CD4-positive, alpha-beta memory T cell (primary cell): ENCODE data around the gene CBLN1. TPM values are rescaled to one million over a fixed set of nuclear protein-coding genes. Genes with fewer than 3 reads are reported as not detected.
"Not testable (repeated sequence)": the region's sequence is repeated elsewhere in the genome, so short reads cannot be mapped to it uniquely, and the experiment has no call there.

Source experiments
- CTCF ChIA-PET: fragments of 350-600 bp; sonication (Branson Sonifier 250); formaldehyde crosslinking; loops from one replicate; lab custom pipeline; 2021; ENCODE audit warnings: inconsistent platforms; ENCODE audit not compliant: partially characterized antibody; lab: Charles Lee
- POLR2A ChIA-PET: fragments of 350-600 bp; sonication (Branson Sonifier 250); formaldehyde crosslinking; loops from one replicate; lab custom pipeline; 2021; ENCODE audit not compliant: partially characterized antibody; lab: Charles Lee
- DNase-seq, 5 donors: peaks; one replicate each; pipeline versions ENCODE4 v3.0.0 to v3.0.0-alpha.2; 2020 to 2022; ENCODE audit warnings: mixed read lengths in 1 of 5
- H3K27ac ChIP-seq: one replicate; pipeline ENCODE4 v1.7.0; 2013; ENCODE audit warnings: low read depth, low read length
- H3K27me3 ChIP-seq: 2 replicates; pipeline ENCODE4 v1.7.0; 2013; ENCODE audit warnings: mild to moderate bottlenecking, low read length, moderate library complexity; ENCODE audit not compliant: insufficient read depth
- H3K36me3 ChIP-seq: 2 replicates; pipeline ENCODE4 v1.7.0; 2013; ENCODE audit warnings: mild to moderate bottlenecking, low read length, moderate library complexity; ENCODE audit not compliant: insufficient read depth
- H3K4me1 ChIP-seq: 2 replicates; pipeline ENCODE4 v1.7.0; 2013; ENCODE audit warnings: mild to moderate bottlenecking, low read length, moderate library complexity; ENCODE audit not compliant: insufficient read depth
- H3K4me3 ChIP-seq, 2 donors: one replicate each; pipeline ENCODE4 v1.7.0; 2013; ENCODE audit warnings: low read length in 2 of 2, mild to moderate bottlenecking in 1 of 2
- H3K9me3 ChIP-seq, 2 donors: one replicate each; pipeline ENCODE4 v1.7.0; 2013; ENCODE audit warnings: low read length in 2 of 2, control low read depth in 1 of 2; ENCODE audit not compliant: control insufficient read depth in 1 of 2
- H3K27ac Mint-ChIP-seq, 7 donors: one replicate each; pipeline ENCODE4 v1.8.0; 2020 to 2021; ENCODE audit warnings: mixed read lengths in 7 of 7, mild to moderate bottlenecking in 6 of 7, inconsistent platforms in 3 of 7, moderate library complexity in 3 of 7
- H3K27me3 Mint-ChIP-seq, 2 donors: one replicate each; pipeline ENCODE4 v1.8.0; 2020 to 2021; ENCODE audit warnings: mixed read lengths in 2 of 2
- H3K36me3 Mint-ChIP-seq, 2 donors: one replicate each; pipeline ENCODE4 v1.8.0; 2020 to 2021; ENCODE audit warnings: mixed read lengths in 2 of 2, inconsistent platforms in 1 of 2, mild to moderate bottlenecking in 1 of 2
- H3K4me1 Mint-ChIP-seq, 4 donors: one replicate each; pipeline ENCODE4 v1.8.0; 2020 to 2021; ENCODE audit warnings: mixed read lengths in 4 of 4, mild to moderate bottlenecking in 1 of 4
- H3K4me3 Mint-ChIP-seq, 8 donors: one replicate each; pipeline ENCODE4 v1.8.0; 2020 to 2021; ENCODE audit warnings: mixed read lengths in 8 of 8, mild to moderate bottlenecking in 7 of 8, moderate library complexity in 6 of 8, inconsistent platforms in 3 of 8
- H3K9me3 Mint-ChIP-seq, 8 donors: one replicate each; pipeline ENCODE4 v1.8.0; 2020 to 2021; ENCODE audit warnings: mixed read lengths in 8 of 8, mild to moderate bottlenecking in 5 of 8, inconsistent platforms in 3 of 8, moderate library complexity in 1 of 8
- intact Hi-C: fragments of 100-400 bp; cut with micrococcal nuclease; formaldehyde crosslinking; loops from one replicate; pipeline ENCODE4 v1.15.1; 2023
- polyA plus RNA-seq, 2 donors: library from polyadenylated mRNA; unstranded; fragments of 300-500 nt; fragmentation: Illumina TruSeq; gene quantifications; one replicate each; pipeline ENCODE4 v1.2.3, GENCODE V29; 2021
- total RNA-seq, 2 experiments: library from RNA; stranded (reverse); gene quantifications; one replicate each; pipeline ENCODE4 v1.2.3, GENCODE V29; 2021

The CBLN1 gene
- total and polyA plus RNA-seq, 4 experiments from 2014 or later, result not detected

GRCh38 chr16:49259330-49259729, 22.3 kb downstream of the CBLN1 start:
- POLR2A ChIA-PET, result no interaction called here
- no peaks in the 10 kb centered on the region for H3K4me1 Mint-ChIP-seq

GRCh38 chr16:49250689-49251088, 30.9 kb downstream of the CBLN1 start:
- Mint-ChIP-seq H3K27me3 (peaks cover 3 to 5% of the 10 kb centered on the region in 2 donors), H3K9me3 (peaks cover 0 to 7% (median 3%) of the 10 kb centered on the region in 8 donors), H3K27ac (no peak overlapping the region), H3K4me1 (no peaks in the 10 kb centered on the region), H3K4me3 (no peak overlapping the region), H3K36me3 (no peaks in the 10 kb centered on the region)
- intact Hi-C loops, result no loop called here
- CTCF ChIA-PET, result no interaction called here
- H3K27ac ChIP-seq, result no peak overlapping the region
- H3K36me3 ChIP-seq, result no peaks in the 10 kb centered on the region
- POLR2A ChIA-PET, result no interaction called here
- no peaks in the 10 kb centered on the region for H3K27me3 ChIP-seq
- no peaks in the 10 kb centered on the region for H3K4me1 ChIP-seq
- H3K9me3 ChIP-seq, result no peaks in the 10 kb centered on the region
- no peak overlapping the region for H3K4me3 ChIP-seq
- DNase-seq, result no peak

More at GRCh38 chr16:49259330-49259729, 22.3 kb downstream of the CBLN1 start:
- peak overlapping the region in 1 of 8 donors; percentile 6 for H3K4me3 Mint-ChIP-seq
- H3K9me3 Mint-ChIP-seq, result peaks cover 0 to 9% (median 2%) of the 10 kb centered on the region in 8 donors
- Histone ChIP-seq H3K27ac (no peak overlapping the region), H3K36me3 (no peaks in the 10 kb centered on the region), H3K9me3 (no peaks in the 10 kb centered on the region), H3K27me3 (no peaks in the 10 kb centered on the region), H3K4me1 (no peaks in the 10 kb centered on the region), H3K4me3 (no peak overlapping the region)
- intact Hi-C loops, result no loop called here
- no peak for DNase-seq
- no peaks in the 10 kb centered on the region for H3K36me3 Mint-ChIP-seq
- CTCF ChIA-PET, result no interaction called here
- H3K27ac Mint-ChIP-seq, result no peak overlapping the region
- H3K27me3 Mint-ChIP-seq, result no peaks in the 10 kb centered on the region

- no peaks in the 10 kb centered on the region for H3K36me3 ChIP-seq
- no peak overlapping the region for H3K4me3 Mint-ChIP-seq
- H3K4me3 ChIP-seq, result no peak overlapping the region
- ChIA-PET CTCF (no interaction called here), POLR2A (no interaction called here)
- no peaks in the 10 kb centered on the region for H3K4me1 Mint-ChIP-seq
- intact Hi-C loops, result no loop called here
- H3K9me3 ChIP-seq, result no peaks in the 10 kb centered on the region
- no peaks in the 10 kb centered on the region for H3K27me3 ChIP-seq
- H3K27ac ChIP-seq, result no peak overlapping the region
- peaks cover 0 to 5% (median 3%) of the 10 kb centered on the region in 8 donors for H3K9me3 Mint-ChIP-seq
- no peaks in the 10 kb centered on the region for H3K4me1 ChIP-seq
- peaks cover 0 to 3% of the 10 kb centered on the region in 2 donors for H3K27me3 Mint-ChIP-seq
- DNase-seq, result no peak
- no peak overlapping the region for H3K27ac Mint-ChIP-seq
- no peaks in the 10 kb centered on the region for H3K36me3 Mint-ChIP-seq
Observed at GRCh38 chr16:49248227-49248626, 33.4 kb downstream of the CBLN1 start.

- H3K27me3 ChIP-seq, result no peaks in the 10 kb centered on the region
- CTCF ChIA-PET, result no interaction called here
- POLR2A ChIA-PET, result no interaction called here
- Mint-ChIP-seq H3K4me3 (no peak overlapping the region), H3K9me3 (peaks cover 0 to 9% (median 0%) of the 10 kb centered on the region in 8 donors), H3K4me1 (no peaks in the 10 kb centered on the region), H3K36me3 (no peaks in the 10 kb centered on the region), H3K27ac (no peak overlapping the region), H3K27me3 (peaks cover 0 to 1% of the 10 kb centered on the region in 2 donors)
- H3K4me3 ChIP-seq, result no peak overlapping the region
- no peaks in the 10 kb centered on the region for H3K4me1 ChIP-seq
- DNase-seq, result no peak
- H3K36me3 ChIP-seq, result no peaks in the 10 kb centered on the region
- no peaks in the 10 kb centered on the region for H3K9me3 ChIP-seq
- no peak overlapping the region for H3K27ac ChIP-seq
- intact Hi-C loops, result no loop called here
Observed at GRCh38 chr16:49236216-49236615, 45.4 kb downstream of the CBLN1 start.

GRCh38 chr16:49228335-49228734, 53.3 kb downstream of the CBLN1 start:
- DNase-seq, POLR2A ChIA-PET, H3K36me3 ChIP-seq, H3K27ac Mint-ChIP-seq, H3K4me3 Mint-ChIP-seq, H3K27me3 ChIP-seq, H3K9me3 ChIP-seq, H3K27ac ChIP-seq, H3K4me1 ChIP-seq, H3K36me3 Mint-ChIP-seq, H3K9me3 Mint-ChIP-seq, H3K27me3 Mint-ChIP-seq, H3K4me3 ChIP-seq, H3K4me1 Mint-ChIP-seq, CTCF ChIA-PET, intact Hi-C loops: not testable (repeated sequence)

Other genes with a start within 250 kb of the CBLN1 start
- not detected for gene C16orf78, start 92.0 kb upstream of the CBLN1 start, total RNA-seq
- not detected for gene C16orf78, start 92.0 kb upstream of the CBLN1 start, polyA plus RNA-seq